Esophagus squamous epithelium (tissue), 5 donors: Measurements from ENCODE around the gene CERT1. TPM values are rescaled to one million over a fixed set of nuclear protein-coding genes. Genes with fewer than 3 reads are reported as not detected.

Source experiments
- DNase-seq: peaks from one replicate; lab custom pipeline; 2025; lab: John Stamatoyannopoulos, UW
- H3K27ac ChIP-seq, 4 donors: fragments of 200-600 bp; sonication (generic); one replicate each; pipeline ENCODE4 v1.5.1; 2016 to 2019; ENCODE audit warnings: mild to moderate bottlenecking in 1 of 4
- H3K27me3 ChIP-seq, 4 donors: fragments of 200-600 bp; sonication (generic); 1 replicate in 3 of 4; 2 replicates in 1 of 4; pipeline versions ENCODE4 v1.5.1 to v1.6.0; 2017 to 2021; ENCODE audit warnings: antibody characterized with exemption in 1 of 4
- H3K36me3 ChIP-seq, 3 donors: fragments of 200-600 bp; sonication (generic); one replicate each; pipeline ENCODE4 v1.5.1; 2016 to 2019
- H3K4me1 ChIP-seq, 3 donors: fragments of 200-600 bp; sonication (generic); one replicate each; pipeline ENCODE4 v1.5.1; 2017 to 2019
- H3K4me3 ChIP-seq, 4 donors: fragments of 200-600 bp; sonication (generic); 1 replicate in 3 of 4; 2 replicates in 1 of 4; pipeline ENCODE4 v1.5.1; 2016 to 2019; ENCODE audit warnings: mild to moderate bottlenecking in 2 of 4, moderate library complexity in 1 of 4
- H3K9me3 ChIP-seq, 3 donors: fragments of 200-600 bp; sonication (generic); one replicate each; pipeline ENCODE4 v1.5.1; 2016 to 2019
- CTCF ChIP-seq, 6 experiments: fragments of 450-650 bp in 4 of 6; fragments of 200-600 bp in 2 of 6; sonication (generic) in 2 of 6; IDR thresholded peaks; one replicate each; pipeline ENCODE4 v1.5.1; 2016 to 2019; ENCODE audit warnings: antibody characterized with exemption in 6 of 6, mild to moderate bottlenecking in 4 of 6, moderate library complexity in 4 of 6
- POLR2A ChIP-seq, 4 donors: fragments of 450-650 bp; IDR thresholded peaks; one replicate each; pipeline ENCODE4 v1.6.1; 2017; ENCODE audit warnings: antibody characterized with exemption in 4 of 4, mild to moderate bottlenecking in 4 of 4, moderate library complexity in 3 of 4
- WGBS, 2 donors: methylation state at CpG; one replicate each; pipeline ENCODE4 v1.1.5; 2018; 5-methylcytosine and 5-hydroxymethylcytosine counted together
- intact Hi-C: fragments of 100-400 bp; cut with DNase I; formaldehyde crosslinking; loops from one replicate; pipeline ENCODE4 v1.15.0; 2022
- total RNA-seq, 4 donors: library from RNA; depleted of rRNA; stranded (reverse); fragments of >200 nt; gene quantifications; one replicate each; pipeline ENCODE4 v1.1.0, GENCODE V29; 2016
- donor health status: DM: yes; HTN: yes; CAD: no.

CERT1 gene
- total RNA-seq, 4 donors from 2014 or later, result 19.8 to 29.9 (median 24.4) TPM

- intact Hi-C loops, result no loop called here
- H3K4me1 ChIP-seq, result no peaks in the 10 kb centered on the region
- 81 to 85% methylated on average over 2 of the region's 2 CpGs for WGBS, 2 donors
- no peaks in the 10 kb centered on the region for H3K9me3 ChIP-seq
- peaks cover 0 to 56% (median 0%) of the 10 kb centered on the region in 3 donors for H3K36me3 ChIP-seq
- TF ChIP-seq CTCF (IDR thresholded peaks at IDR 0.05), result no peak
- TF ChIP-seq POLR2A (IDR thresholded peaks at IDR 0.05), result no peak
- H3K27ac ChIP-seq, result no peak overlapping the region
- H3K27me3 ChIP-seq, result no peaks in the 10 kb centered on the region
- H3K4me3 ChIP-seq, result no peak overlapping the region
- no peak for DNase-seq
Measured at GRCh38 chr5:75552764-75553163, 41.3 kb upstream of the CERT1 start.

GRCh38 chr5:75551471-75551870, 40.0 kb upstream of the CERT1 start:
- peaks cover 0 to 44% (median 0%) of the 10 kb centered on the region in 3 donors for H3K36me3 ChIP-seq
- TF ChIP-seq POLR2A (IDR thresholded peaks at IDR 0.05), result no peak
- no peak for TF ChIP-seq CTCF (IDR thresholded peaks at IDR 0.05)
- H3K4me1 ChIP-seq, result no peaks in the 10 kb centered on the region
- intact Hi-C loops, result no loop called here
- DNase-seq, result no peak
- H3K27me3 ChIP-seq, result no peaks in the 10 kb centered on the region
- no peak overlapping the region for H3K27ac ChIP-seq
- no peaks in the 10 kb centered on the region for H3K9me3 ChIP-seq
- 88 to 89% methylated on average over 3 of the region's 3 CpGs for WGBS, 2 donors
- H3K4me3 ChIP-seq, result no peak overlapping the region

GRCh38 chr5:75550597-75550996, 39.2 kb upstream of the CERT1 start:
- no peak for DNase-seq
- Histone ChIP-seq H3K4me1 (no peaks in the 10 kb centered on the region), H3K4me3 (no peak overlapping the region), H3K36me3 (peaks cover 0 to 35% (median 0%) of the 10 kb centered on the region in 3 donors), H3K27me3 (no peaks in the 10 kb centered on the region), H3K9me3 (no peaks in the 10 kb centered on the region), H3K27ac (no peak overlapping the region)
- WGBS, 2 donors, result 89 to 100% methylated on average over 1 of the region's 1 CpG
- intact Hi-C loops, result no loop called here
- TF ChIP-seq POLR2A (IDR thresholded peaks at IDR 0.05) (no peak), CTCF (IDR thresholded peaks at IDR 0.05) (no peak)

- DNase-seq, result no peak
- Histone ChIP-seq H3K9me3 (no peaks in the 10 kb centered on the region), H3K27me3 (no peaks in the 10 kb centered on the region), H3K27ac (no peak overlapping the region), H3K4me1 (no peaks in the 10 kb centered on the region), H3K36me3 (peaks cover 0 to 16% (median 0%) of the 10 kb centered on the region in 3 donors), H3K4me3 (no peak overlapping the region)
- WGBS, 2 donors, result 78 to 89% methylated on average over 3 of the region's 3 CpGs
- intact Hi-C loops, result no loop called here
- no peak for TF ChIP-seq POLR2A (IDR thresholded peaks at IDR 0.05)
Measured at GRCh38 chr5:75547812-75548211, 36.4 kb upstream of the CERT1 start.

GRCh38 chr5:75546830-75547229, 35.4 kb upstream of the CERT1 start:
- WGBS, 2 donors, result 82 to 96% methylated on average over 6 of the region's 6 CpGs
- Histone ChIP-seq H3K27ac (no peak overlapping the region), H3K27me3 (no peaks in the 10 kb centered on the region), H3K4me1 (no peaks in the 10 kb centered on the region), H3K4me3 (no peak overlapping the region), H3K36me3 (peaks cover 0 to 9% (median 0%) of the 10 kb centered on the region in 3 donors), H3K9me3 (no peaks in the 10 kb centered on the region)
- intact Hi-C loops, result no loop called here
- TF ChIP-seq POLR2A (IDR thresholded peaks at IDR 0.05), result no peak
- no peak for TF ChIP-seq CTCF (IDR thresholded peaks at IDR 0.05)
- DNase-seq, result no peak

GRCh38 chr5:75545131-75545530, 33.7 kb upstream of the CERT1 start:
- Histone ChIP-seq H3K4me1 (no peaks in the 10 kb centered on the region), H3K27me3 (no peaks in the 10 kb centered on the region), H3K36me3 (peaks cover 0 to 9% (median 0%) of the 10 kb centered on the region in 3 donors), H3K9me3 (no peaks in the 10 kb centered on the region), H3K4me3 (no peak overlapping the region), H3K27ac (no peak overlapping the region)
- WGBS, 2 donors, result 78 to 84% methylated on average over 2 of the region's 2 CpGs
- DNase-seq, result no peak
- intact Hi-C loops, result no loop called here
- TF ChIP-seq CTCF (IDR thresholded peaks at IDR 0.05), result no peak
- no peak for TF ChIP-seq POLR2A (IDR thresholded peaks at IDR 0.05)
